SU-DHL-6 (cell line): Measurements from ENCODE around the gene ANKRD40CL.

Source experiments
- H2AFZ ChIP-seq: fragments of 200-600 bp; sonication (generic); 2 replicates; pipeline ENCODE4 v1.6.1; 2014; ENCODE audit warnings: low read depth, mild to moderate bottlenecking, moderate library complexity, mixed read lengths, antibody characterized with exemption, low read length; ENCODE audit not compliant: severe bottlenecking
- H3F3A ChIP-seq: fragments of 200-600 bp; shearing (Covaris generic); 2 replicates; pipeline ENCODE4 v1.6.0; 2016; ENCODE audit warnings: antibody characterized with exemption, mild to moderate bottlenecking; ENCODE audit not compliant: insufficient read depth
- H3K27ac ChIP-seq: fragments of 200-600 bp; sonication (generic); 2 replicates; pipeline ENCODE4 v1.5.1; 2016; ENCODE audit warnings: low read depth, mild to moderate bottlenecking, low read length, moderate library complexity, mixed read lengths
- H3K27me3 ChIP-seq: fragments of 200-600 bp; sonication (generic), shearing (Covaris generic); 2 replicates; pipeline ENCODE4 v1.6.0; 2014; ENCODE audit warnings: mild to moderate bottlenecking, low read length
- H3K36me3 ChIP-seq: fragments of 200-600 bp; sonication (generic); 2 replicates; pipeline ENCODE4 v1.6.1; 2014; ENCODE audit warnings: mild to moderate bottlenecking, low read length, mixed read lengths
- H3K4me2 ChIP-seq: fragments of 300-600, 200-600 bp; shearing (Covaris generic), sonication (generic); 2 replicates; pipeline ENCODE4 v1.6.0; 2014; ENCODE audit warnings: low read length, low read depth, mild to moderate bottlenecking; ENCODE audit not compliant: poor library complexity, severe bottlenecking
- H3K4me3 ChIP-seq: fragments of 200-600 bp; sonication (generic); 2 replicates; pipeline ENCODE4 v1.5.1; 2014; ENCODE audit warnings: antibody characterized with exemption, low read length, mild to moderate bottlenecking, mixed read lengths; ENCODE audit not compliant: insufficient read depth, poor library complexity, severe bottlenecking
- H3K79me2 ChIP-seq: fragments of 200-600 bp; sonication (generic); 2 replicates; pipeline ENCODE4 v1.6.1; 2014; ENCODE audit warnings: mild to moderate bottlenecking, low read length, moderate library complexity; ENCODE audit not compliant: insufficient read depth
- H3K9ac ChIP-seq: fragments of 200-600 bp; sonication (generic); 2 replicates; pipeline ENCODE4 v1.7.0; 2014; ENCODE audit warnings: mild to moderate bottlenecking, low read length
- H3K9me2 ChIP-seq: fragments of 200-600 bp; sonication (generic); replicated peaks from 2 replicates; pipeline ENCODE4 v1.6.1; 2014; ENCODE audit warnings: low read length; ENCODE audit not compliant: insufficient read depth
- H3K9me3 ChIP-seq: fragments of 200-600 bp; sonication (generic); 2 replicates; pipeline ENCODE4 v1.6.1; 2014; ENCODE audit warnings: low read length, mixed read lengths; ENCODE audit not compliant: insufficient read depth
- H4K20me1 ChIP-seq: fragments of 200-600 bp; sonication (generic); 2 replicates; pipeline ENCODE4 v1.6.1; 2014; ENCODE audit warnings: low read depth, mild to moderate bottlenecking, antibody characterized with exemption, low read length, moderate library complexity, mixed read lengths
- EZH2phosphoT487 ChIP-seq: fragments of 200-600 bp; sonication (generic), shearing (Covaris generic); conservative IDR thresholded peaks from 2 replicates; pipeline ENCODE4 v1.6.1; 2018; ENCODE audit warnings: mild to moderate bottlenecking, antibody characterized with exemption, low read length, moderate library complexity, mixed read lengths
- TF ChIP-seq, protein P1 (sequence below): fragments of 200-600 bp; sonication (generic); IDR thresholded peaks from one replicate; pipeline ENCODE4 v1.5.1; 2017; ENCODE audit warnings: antibody characterized with exemption, mild to moderate bottlenecking, low read length, moderate library complexity; ENCODE audit not compliant: insufficient read depth, poor library complexity, severe bottlenecking

ANKRD40CL gene

DNA sequence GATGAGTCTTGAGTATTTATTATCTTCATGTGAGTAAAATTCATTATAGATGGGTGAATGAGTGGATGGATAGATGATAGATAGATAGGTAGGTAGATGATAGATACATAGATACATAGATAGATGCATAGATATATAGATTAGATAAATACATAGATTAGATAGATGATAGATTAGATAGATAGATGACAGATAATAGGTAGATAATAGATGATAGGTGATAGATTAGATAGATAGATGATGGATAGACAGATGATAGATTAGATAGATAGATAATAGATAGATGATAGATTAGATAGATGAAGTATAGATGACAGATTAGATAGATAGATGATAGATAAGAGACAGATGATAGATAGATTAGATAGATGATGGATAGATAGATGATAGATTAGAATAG is 46.3 kb upstream of the ANKRD40CL start:
- no peak for TF ChIP-seq EZH2phosphoT487
- TF ChIP-seq, protein P1, sequence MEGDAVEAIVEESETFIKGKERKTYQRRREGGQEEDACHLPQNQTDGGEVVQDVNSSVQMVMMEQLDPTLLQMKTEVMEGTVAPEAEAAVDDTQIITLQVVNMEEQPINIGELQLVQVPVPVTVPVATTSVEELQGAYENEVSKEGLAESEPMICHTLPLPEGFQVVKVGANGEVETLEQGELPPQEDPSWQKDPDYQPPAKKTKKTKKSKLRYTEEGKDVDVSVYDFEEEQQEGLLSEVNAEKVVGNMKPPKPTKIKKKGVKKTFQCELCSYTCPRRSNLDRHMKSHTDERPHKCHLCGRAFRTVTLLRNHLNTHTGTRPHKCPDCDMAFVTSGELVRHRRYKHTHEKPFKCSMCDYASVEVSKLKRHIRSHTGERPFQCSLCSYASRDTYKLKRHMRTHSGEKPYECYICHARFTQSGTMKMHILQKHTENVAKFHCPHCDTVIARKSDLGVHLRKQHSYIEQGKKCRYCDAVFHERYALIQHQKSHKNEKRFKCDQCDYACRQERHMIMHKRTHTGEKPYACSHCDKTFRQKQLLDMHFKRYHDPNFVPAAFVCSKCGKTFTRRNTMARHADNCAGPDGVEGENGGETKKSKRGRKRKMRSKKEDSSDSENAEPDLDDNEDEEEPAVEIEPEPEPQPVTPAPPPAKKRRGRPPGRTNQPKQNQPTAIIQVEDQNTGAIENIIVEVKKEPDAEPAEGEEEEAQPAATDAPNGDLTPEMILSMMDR, result no peak
- no peak overlapping the region for H3K9ac ChIP-seq
- H3K4me3 ChIP-seq, result no peak overlapping the region
- H3K4me2 ChIP-seq, result no peak overlapping the region
- no peaks in the 10 kb centered on the region for H4K20me1 ChIP-seq
- no peak overlapping the region for H3K27ac ChIP-seq
- no peaks in the 10 kb centered on the region for H3K79me2 ChIP-seq
- H3K36me3 ChIP-seq, result no peaks in the 10 kb centered on the region
- no peaks in the 10 kb centered on the region for H3F3A ChIP-seq
- H3K27me3 ChIP-seq, result no peaks in the 10 kb centered on the region
- H3K9me3 ChIP-seq, result no peaks in the 10 kb centered on the region
- no peak overlapping the region for H2AFZ ChIP-seq
- no peaks in the 10 kb centered on the region for H3K9me2 ChIP-seq

DNA sequence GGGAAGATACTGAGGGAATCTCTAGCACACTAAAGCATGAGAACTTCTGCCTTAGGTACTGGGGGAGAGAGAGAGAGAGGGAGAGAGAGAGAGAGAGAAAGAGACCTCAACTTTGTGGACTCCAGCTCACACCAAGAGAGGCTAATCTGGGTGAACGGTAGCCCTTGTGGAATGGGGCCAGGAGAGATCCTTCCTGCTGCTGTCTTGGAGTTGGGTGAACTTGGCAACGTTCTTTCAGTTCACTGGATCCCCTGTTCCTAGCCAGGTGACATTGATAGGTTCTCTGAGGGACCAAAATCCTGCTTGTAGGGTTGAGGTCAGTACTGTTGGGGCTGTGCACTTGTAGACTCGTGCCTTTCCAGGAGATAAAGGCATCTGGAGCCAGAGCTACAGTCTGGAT is 41.6 kb upstream of the ANKRD40CL start:
- TF ChIP-seq, protein P1, result no peak
- TF ChIP-seq EZH2phosphoT487, result no peak

DNA sequence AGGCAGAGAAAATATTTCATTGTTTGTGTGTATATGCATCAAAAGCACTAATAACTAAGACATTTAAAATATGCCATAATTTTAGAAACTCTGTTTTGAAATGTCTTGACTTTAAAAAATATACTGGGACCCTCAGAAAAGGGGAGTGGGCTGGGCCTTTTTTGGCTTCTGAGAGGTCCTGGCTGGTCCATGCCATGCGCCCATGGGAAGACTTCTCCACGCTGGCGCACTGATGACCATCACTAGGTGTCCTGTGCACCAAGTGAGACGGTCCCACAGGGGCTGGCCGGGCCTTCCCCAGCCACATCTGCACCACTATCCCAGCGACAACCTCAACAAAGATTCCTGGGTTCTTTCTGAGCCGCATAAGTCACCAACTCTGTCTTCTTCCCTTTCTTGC is 41.1 kb upstream of the ANKRD40CL start:
- H3K27me3 ChIP-seq, result no peaks in the 10 kb centered on the region
- H3K36me3 ChIP-seq, result no peaks in the 10 kb centered on the region
- H3K9me3 ChIP-seq, result no peaks in the 10 kb centered on the region
- no peaks in the 10 kb centered on the region for H4K20me1 ChIP-seq
- H3K9ac ChIP-seq, result no peak overlapping the region
- no peaks in the 10 kb centered on the region for H3K9me2 ChIP-seq
- H3F3A ChIP-seq, result no peaks in the 10 kb centered on the region
- no peak for TF ChIP-seq EZH2phosphoT487
- TF ChIP-seq, protein P1, result no peak
- no peak overlapping the region for H2AFZ ChIP-seq
- no peaks in the 10 kb centered on the region for H3K79me2 ChIP-seq
- H3K4me2 ChIP-seq, result no peak overlapping the region
- H3K4me3 ChIP-seq, result no peak overlapping the region
- H3K27ac ChIP-seq, result no peak overlapping the region

More for the DNA sequence above, 41.6 kb upstream of the ANKRD40CL start:
- no peaks in the 10 kb centered on the region for H3F3A ChIP-seq
- no peak overlapping the region for H3K27ac ChIP-seq
- no peaks in the 10 kb centered on the region for H3K27me3 ChIP-seq
- H2AFZ ChIP-seq, result no peak overlapping the region
- H3K4me2 ChIP-seq, result no peak overlapping the region
- no peak overlapping the region for H3K4me3 ChIP-seq
- H3K79me2 ChIP-seq, result no peaks in the 10 kb centered on the region
- no peak overlapping the region for H3K9ac ChIP-seq
- no peaks in the 10 kb centered on the region for H4K20me1 ChIP-seq
- H3K36me3 ChIP-seq, result no peaks in the 10 kb centered on the region
- no peaks in the 10 kb centered on the region for H3K9me2 ChIP-seq
- no peaks in the 10 kb centered on the region for H3K9me3 ChIP-seq

DNA sequence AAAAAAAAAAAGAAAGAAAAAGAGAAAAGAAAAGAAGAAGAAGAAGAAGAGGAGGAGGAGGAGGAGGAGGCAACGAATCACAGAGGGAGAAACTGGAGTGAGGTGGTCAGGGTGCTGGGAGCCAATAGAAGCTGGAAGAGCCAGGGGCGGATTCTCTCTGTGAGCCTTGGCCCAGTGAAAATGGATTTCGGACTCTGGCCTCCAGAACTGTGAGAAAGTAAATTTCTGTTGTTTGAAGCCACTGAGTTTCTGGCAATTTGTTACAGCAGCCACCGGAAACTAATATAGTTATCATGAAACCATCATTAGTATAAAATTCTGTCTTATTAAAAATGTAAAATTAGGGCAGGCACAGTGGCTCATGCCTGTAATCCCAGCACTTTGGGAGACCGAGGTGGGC is 40.4 kb upstream of the ANKRD40CL start:
- Histone ChIP-seq H3K9me2 (no peaks in the 10 kb centered on the region), H3K9ac (no peak overlapping the region), H3K36me3 (no peaks in the 10 kb centered on the region), H3K4me3 (no peak overlapping the region), H3K9me3 (no peaks in the 10 kb centered on the region), H3K27ac (no peak overlapping the region), H3F3A (no peaks in the 10 kb centered on the region), H3K4me2 (no peak overlapping the region), H3K27me3 (no peaks in the 10 kb centered on the region), H2AFZ (no peak overlapping the region), H4K20me1 (no peaks in the 10 kb centered on the region), H3K79me2 (no peaks in the 10 kb centered on the region)
- TF ChIP-seq, protein P1, result no peak
- TF ChIP-seq EZH2phosphoT487, result no peak
